Nephron (organoid): ENCODE data around the gene POLD2.

ENCODE experiments used
- H3K27ac Mint-ChIP-seq, 3 experiments: 2 replicates each; pipeline ENCODE4 v1.8.0; 2020; ENCODE audit warnings: mixed read lengths in 3 of 3, mild to moderate bottlenecking in 2 of 3, moderate library complexity in 1 of 3
- H3K27me3 Mint-ChIP-seq: 2 replicates; pipeline ENCODE4 v1.8.0; 2021; ENCODE audit warnings: low read depth, mild to moderate bottlenecking, moderate library complexity, mixed read lengths
- H3K36me3 Mint-ChIP-seq: 2 replicates; pipeline ENCODE4 v1.8.0; 2020; ENCODE audit warnings: low read depth, mixed read lengths
- H3K4me1 Mint-ChIP-seq: 2 replicates; pipeline ENCODE4 v1.8.0; 2020; ENCODE audit warnings: mixed read lengths
- H3K4me3 Mint-ChIP-seq, 3 experiments: 2 replicates each; pipeline ENCODE4 v1.8.0; 2020; ENCODE audit warnings: mild to moderate bottlenecking in 3 of 3, mixed read lengths in 3 of 3, moderate library complexity in 2 of 3
- H3K9me3 Mint-ChIP-seq: 2 replicates; pipeline ENCODE4 v1.8.0; 2020; ENCODE audit warnings: mixed read lengths
- TF ChIP-seq, protein P1 (sequence below), 3 experiments: fragments of 200-600 bp; sonication (generic); IDR thresholded peaks; one replicate each; pipeline ENCODE4 v1.5.0; 2021; ENCODE audit warnings: antibody characterized with exemption in 3 of 3; ENCODE audit not compliant: unreplicated experiment in 3 of 3

Gene POLD2

DNA sequence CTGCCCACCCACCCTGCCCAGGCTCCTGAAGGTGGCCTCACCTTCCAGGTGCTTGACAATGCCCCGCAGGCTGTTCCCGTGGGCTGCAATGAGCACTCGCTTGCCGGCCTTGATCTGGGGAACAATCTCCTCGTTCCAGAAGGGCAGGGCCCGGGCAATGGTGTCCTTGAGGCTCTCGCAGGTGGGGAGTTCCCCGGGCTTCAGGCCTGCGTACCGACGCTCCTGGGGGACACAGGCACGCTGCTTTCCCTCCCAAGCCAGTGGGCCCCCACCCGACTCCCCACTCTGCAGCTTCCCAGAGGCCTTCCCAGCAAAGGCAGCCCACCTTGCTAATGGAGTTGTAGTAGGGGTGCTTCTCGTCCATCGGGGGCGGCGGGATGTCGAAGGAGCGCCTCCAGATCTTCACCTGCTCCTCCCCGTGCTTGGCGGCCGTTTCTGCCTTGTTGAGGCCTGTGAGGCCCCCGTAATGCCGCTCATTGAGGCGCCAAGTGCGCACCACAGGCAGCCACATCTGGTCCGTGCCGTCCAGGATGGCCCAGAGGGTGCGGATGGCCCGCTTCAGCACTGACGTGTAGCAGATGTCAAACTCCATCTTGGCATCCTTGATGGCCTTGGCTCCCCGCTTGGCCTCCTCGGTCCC, 58.4 kb downstream of the POLD2 start:
- Mint-ChIP-seq H3K4me3 (peak overlapping the region in 2 of 3 experiments; percentile 26 to 47), H3K36me3 (peaks cover 16% of the 10 kb centered on the region), H3K27me3 (peaks cover 4% of the 10 kb centered on the region), H3K4me1 (peaks cover 31% of the 10 kb centered on the region), H3K9me3 (no peaks in the 10 kb centered on the region), H3K27ac (no peak overlapping the region)
- TF ChIP-seq, protein P1, sequence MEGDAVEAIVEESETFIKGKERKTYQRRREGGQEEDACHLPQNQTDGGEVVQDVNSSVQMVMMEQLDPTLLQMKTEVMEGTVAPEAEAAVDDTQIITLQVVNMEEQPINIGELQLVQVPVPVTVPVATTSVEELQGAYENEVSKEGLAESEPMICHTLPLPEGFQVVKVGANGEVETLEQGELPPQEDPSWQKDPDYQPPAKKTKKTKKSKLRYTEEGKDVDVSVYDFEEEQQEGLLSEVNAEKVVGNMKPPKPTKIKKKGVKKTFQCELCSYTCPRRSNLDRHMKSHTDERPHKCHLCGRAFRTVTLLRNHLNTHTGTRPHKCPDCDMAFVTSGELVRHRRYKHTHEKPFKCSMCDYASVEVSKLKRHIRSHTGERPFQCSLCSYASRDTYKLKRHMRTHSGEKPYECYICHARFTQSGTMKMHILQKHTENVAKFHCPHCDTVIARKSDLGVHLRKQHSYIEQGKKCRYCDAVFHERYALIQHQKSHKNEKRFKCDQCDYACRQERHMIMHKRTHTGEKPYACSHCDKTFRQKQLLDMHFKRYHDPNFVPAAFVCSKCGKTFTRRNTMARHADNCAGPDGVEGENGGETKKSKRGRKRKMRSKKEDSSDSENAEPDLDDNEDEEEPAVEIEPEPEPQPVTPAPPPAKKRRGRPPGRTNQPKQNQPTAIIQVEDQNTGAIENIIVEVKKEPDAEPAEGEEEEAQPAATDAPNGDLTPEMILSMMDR (IDR thresholded peaks at IDR 0.05; ENCODE audit: unreplicated experiment in 3 of 3), result no peak
